GM18505 (cell line): ENCODE measurements around the gene SYNJ1.

Experiments used
- ATAC-seq: cut with Tn5 transposase; IDR thresholded peaks from one replicate; pipeline ENCODE4 v1.9.1; 2021; ENCODE audit not compliant: unreplicated experiment
- POLR2A ChIP-seq: IDR thresholded peaks from 4 replicates; pipeline ENCODE4 v1.6.1; 2011; ENCODE audit warnings: borderline replicate concordance; ENCODE audit not compliant: insufficient read depth, insufficient read length; ENCODE audit errors: extremely low read depth

SYNJ1 gene

DNA sequence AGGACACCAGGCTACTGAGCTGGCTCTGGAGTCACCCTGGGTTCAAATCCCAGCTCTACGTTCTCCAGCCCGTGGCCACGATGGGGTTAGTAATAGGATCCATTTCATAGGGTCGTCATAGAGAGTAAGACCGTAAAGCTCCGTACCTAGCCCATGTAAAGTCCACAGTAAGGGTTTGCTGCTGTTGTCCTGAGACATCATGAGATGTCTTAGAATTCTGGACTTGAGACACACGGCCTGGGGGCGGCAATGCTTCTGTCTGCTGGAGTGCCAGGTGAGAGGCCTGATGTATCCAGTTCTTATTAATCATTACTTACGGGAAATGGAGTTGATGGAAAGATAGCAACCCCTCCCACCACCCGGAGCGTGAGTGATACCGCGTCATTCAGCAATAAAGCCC, 146.1 kb downstream of the SYNJ1 start:
- no peak for ATAC-seq
- TF ChIP-seq POLR2A, result no peak

DNA sequence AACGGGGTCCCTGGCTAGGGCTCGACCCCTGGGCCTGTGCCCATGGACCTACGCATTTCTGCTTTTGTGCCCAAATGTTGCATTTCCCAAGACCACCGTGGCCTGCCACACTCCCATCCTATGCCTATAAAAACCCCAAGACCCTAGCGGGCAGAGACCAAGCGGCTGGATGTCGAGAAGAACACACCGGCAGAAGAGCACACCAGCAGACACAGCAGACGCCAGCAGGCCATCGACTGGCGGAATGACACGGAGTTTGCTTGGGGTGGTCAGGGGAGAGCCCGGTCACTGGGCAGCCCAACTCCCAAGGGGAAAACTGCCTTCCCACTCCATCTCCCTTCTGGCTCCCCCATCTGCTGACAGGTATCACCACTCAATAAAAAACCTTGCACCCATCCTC, 146.9 kb downstream of the SYNJ1 start:
- no peak for TF ChIP-seq POLR2A
- ATAC-seq, result no peak
